Tibial artery (tissue), 4 donors: Measurements from ENCODE around the gene BANP.
"Not testable (repeated sequence)": the region's sequence is repeated elsewhere in the genome, so short reads cannot be mapped to it uniquely, and the experiment has no call there.

Experiments used
- DNase-seq, 2 donors: peaks; one replicate each; pipeline ENCODE4 v3.0.0-alpha.2; 2019
- H3K27ac ChIP-seq, 2 donors: fragments of 200-600 bp; sonication (generic) in 1 of 2; 1 replicate in 1 of 2; 2 replicates in 1 of 2; pipeline ENCODE4 v1.5.1; 2018 to 2019; ENCODE audit warnings: mild to moderate bottlenecking in 1 of 2
- H3K27me3 ChIP-seq, 2 donors: fragments of 200-600 bp; sonication (generic) in 1 of 2; one replicate each; pipeline versions ENCODE4 v1.5.1 to v1.6.0; 2016 to 2019
- H3K36me3 ChIP-seq, 3 donors: fragments of 200-600 bp; sonication (generic) in 2 of 3; one replicate each; pipeline ENCODE4 v1.5.1; 2016 to 2019; ENCODE audit warnings: mild to moderate bottlenecking in 2 of 3
- H3K4me1 ChIP-seq, 4 donors: fragments of 200-600 bp; sonication (generic) in 2 of 4; 1 replicate in 3 of 4; 2 replicates in 1 of 4; pipeline ENCODE4 v1.5.1; 2016 to 2019
- H3K4me3 ChIP-seq, 2 donors: fragments of 200-600 bp; sonication (generic) in 1 of 2; 1 replicate in 1 of 2; 2 replicates in 1 of 2; pipeline ENCODE4 v1.5.1; 2018 to 2019; ENCODE audit warnings: mild to moderate bottlenecking in 2 of 2
- H3K9me3 ChIP-seq, 3 donors: fragments of 200-600 bp; sonication (generic) in 1 of 3; one replicate each; pipeline ENCODE4 v1.5.1; 2016 to 2019
- intact Hi-C: fragments of 100-400 bp; cut with DNase I; formaldehyde crosslinking; loops from one replicate; pipeline ENCODE4 v1.15.0; 2023; ENCODE audit warnings: low total_unique reads
- TF ChIP-seq, protein P1 (sequence below), 2 experiments: fragments of 200-600 bp in 1 of 2; fragments of 450-650 bp in 1 of 2; IDR thresholded peaks; one replicate each; pipeline ENCODE4 v1.5.1; 2017 to 2019; ENCODE audit warnings: antibody characterized with exemption in 2 of 2, mild to moderate bottlenecking in 1 of 2, moderate library complexity in 1 of 2

BANP gene

DNA sequence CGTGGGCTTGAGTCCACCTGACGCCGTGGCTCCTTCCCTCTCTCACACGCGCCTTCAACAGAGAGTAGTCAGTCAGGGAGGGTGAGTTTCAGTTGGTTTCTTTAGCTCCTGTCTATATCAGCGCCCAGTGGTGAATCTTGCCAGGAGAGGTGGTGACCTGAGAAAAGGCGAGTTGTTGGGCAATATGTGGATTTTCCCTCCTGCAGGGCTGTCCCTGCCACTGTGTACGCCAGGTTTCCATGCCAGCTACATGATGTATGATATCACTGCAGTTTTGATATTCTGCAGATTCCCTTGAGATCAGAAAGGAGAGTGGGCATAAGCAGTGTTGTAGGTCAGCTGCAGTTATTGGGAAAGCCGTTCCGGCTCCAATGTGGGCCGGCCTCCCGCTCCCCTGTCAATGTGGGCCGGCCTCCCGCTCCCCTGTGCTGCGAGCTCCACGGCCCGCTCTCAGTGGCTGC is 31.4 kb downstream of the BANP start:
- Histone ChIP-seq H3K9me3 (no peaks in the 10 kb centered on the region), H3K4me1 (peaks cover 0 to 3% (median 0%) of the 10 kb centered on the region in 4 donors), H3K4me3 (no peak overlapping the region), H3K27me3 (no peaks in the 10 kb centered on the region), H3K27ac (no peak overlapping the region), H3K36me3 (peaks cover 10 to 56% (median 32%) of the 10 kb centered on the region in 3 donors)
- intact Hi-C loops, result no loop called here
- DNase-seq, result peak in 1 of 2 donors; percentile 41
- TF ChIP-seq, protein P1, sequence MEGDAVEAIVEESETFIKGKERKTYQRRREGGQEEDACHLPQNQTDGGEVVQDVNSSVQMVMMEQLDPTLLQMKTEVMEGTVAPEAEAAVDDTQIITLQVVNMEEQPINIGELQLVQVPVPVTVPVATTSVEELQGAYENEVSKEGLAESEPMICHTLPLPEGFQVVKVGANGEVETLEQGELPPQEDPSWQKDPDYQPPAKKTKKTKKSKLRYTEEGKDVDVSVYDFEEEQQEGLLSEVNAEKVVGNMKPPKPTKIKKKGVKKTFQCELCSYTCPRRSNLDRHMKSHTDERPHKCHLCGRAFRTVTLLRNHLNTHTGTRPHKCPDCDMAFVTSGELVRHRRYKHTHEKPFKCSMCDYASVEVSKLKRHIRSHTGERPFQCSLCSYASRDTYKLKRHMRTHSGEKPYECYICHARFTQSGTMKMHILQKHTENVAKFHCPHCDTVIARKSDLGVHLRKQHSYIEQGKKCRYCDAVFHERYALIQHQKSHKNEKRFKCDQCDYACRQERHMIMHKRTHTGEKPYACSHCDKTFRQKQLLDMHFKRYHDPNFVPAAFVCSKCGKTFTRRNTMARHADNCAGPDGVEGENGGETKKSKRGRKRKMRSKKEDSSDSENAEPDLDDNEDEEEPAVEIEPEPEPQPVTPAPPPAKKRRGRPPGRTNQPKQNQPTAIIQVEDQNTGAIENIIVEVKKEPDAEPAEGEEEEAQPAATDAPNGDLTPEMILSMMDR (IDR thresholded peaks at IDR 0.05), result no peak

DNA sequence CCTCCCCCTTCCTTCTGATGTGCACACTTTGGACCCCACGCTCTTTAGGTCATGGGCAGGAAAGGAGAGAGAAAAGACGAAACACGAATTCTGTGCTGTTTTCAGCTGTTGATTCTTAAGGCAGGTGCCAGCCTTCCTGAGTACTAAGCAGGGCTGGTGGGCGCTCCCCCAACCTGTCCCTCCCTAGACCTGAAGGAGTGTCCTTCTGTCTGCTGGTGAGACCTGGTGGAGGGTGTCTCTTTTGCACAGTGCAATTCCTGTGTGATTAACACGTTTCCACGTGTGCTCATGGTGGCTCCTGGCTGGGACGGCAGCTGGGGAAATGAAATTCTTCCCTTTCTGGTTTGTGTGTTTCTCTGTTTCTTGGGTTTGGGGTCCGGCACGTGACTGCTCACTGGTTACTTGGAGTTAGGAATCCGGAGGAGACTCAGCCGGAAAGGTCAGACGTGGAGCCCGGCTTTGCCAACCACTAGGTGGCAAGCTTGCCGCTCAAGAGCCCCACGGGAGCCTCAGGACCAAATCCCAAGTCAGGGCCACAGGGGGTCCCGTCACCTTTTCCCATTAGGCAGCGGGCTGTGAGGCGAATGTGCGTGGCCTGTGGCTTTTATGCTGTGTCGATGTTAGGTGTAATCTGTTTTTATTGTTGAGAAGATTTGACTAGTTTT is 32.0 kb downstream of the BANP start:
- peaks cover 10 to 53% (median 32%) of the 10 kb centered on the region in 3 donors for H3K36me3 ChIP-seq
- H3K27ac ChIP-seq, H3K4me1 ChIP-seq, H3K4me3 ChIP-seq, intact Hi-C loops, H3K27me3 ChIP-seq, H3K9me3 ChIP-seq: not testable (repeated sequence)
- peak in 1 of 2 donors; percentile 56 for DNase-seq
- TF ChIP-seq, protein P1 (IDR thresholded peaks at IDR 0.05), result peak in 1 of 2 experiments; percentile 17

DNA sequence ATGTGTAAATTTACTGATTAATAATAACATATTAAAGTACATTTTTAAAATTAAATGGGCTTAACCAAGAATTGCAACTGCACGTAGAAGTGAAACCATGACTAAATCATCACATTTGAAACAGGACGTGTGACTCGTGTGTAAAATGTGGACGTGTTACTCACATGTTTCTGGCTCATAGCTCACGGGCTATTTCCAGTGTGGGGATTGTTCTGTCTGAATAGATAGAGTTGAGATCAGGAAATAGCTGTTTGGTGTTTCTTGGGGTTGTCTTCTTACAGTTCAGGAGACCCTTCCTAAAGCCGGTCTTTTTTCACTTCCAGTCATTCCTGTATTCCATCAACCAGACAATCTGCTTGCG is 32.5 kb downstream of the BANP start:
- H3K27me3 ChIP-seq, intact Hi-C loops, H3K4me1 ChIP-seq, H3K9me3 ChIP-seq, H3K4me3 ChIP-seq, H3K27ac ChIP-seq: not testable (repeated sequence)
- peak in 1 of 2 donors; percentile 19 for DNase-seq
- H3K36me3 ChIP-seq, result peaks cover 10 to 53% (median 32%) of the 10 kb centered on the region in 3 donors

DNA sequence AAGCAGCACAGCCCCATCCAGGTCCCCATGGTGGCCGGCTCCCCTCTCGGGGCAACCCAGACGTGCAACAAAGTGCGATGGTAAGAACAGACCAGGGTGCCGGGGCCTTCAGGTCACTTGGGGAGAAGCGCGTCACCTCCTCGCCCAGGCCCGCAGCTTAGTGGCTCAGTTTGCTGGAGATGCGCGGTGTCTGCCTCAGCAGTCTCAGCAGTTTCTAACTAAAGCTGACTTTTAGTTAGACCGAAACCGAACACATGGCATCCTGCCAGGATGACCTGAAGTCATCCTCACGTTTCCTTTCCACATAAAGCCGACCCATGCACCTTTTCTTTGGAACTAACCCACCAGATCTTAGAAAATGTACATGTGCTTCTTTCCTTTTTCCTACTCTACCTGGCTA is 32.9 kb downstream of the BANP start:
- DNase-seq, result peak in 1 of 2 donors; percentile 45
- H3K9me3 ChIP-seq, H3K27ac ChIP-seq, H3K4me1 ChIP-seq, H3K4me3 ChIP-seq, intact Hi-C loops, H3K27me3 ChIP-seq: not testable (repeated sequence)
- peaks cover 10 to 53% (median 32%) of the 10 kb centered on the region in 3 donors for H3K36me3 ChIP-seq

DNA sequence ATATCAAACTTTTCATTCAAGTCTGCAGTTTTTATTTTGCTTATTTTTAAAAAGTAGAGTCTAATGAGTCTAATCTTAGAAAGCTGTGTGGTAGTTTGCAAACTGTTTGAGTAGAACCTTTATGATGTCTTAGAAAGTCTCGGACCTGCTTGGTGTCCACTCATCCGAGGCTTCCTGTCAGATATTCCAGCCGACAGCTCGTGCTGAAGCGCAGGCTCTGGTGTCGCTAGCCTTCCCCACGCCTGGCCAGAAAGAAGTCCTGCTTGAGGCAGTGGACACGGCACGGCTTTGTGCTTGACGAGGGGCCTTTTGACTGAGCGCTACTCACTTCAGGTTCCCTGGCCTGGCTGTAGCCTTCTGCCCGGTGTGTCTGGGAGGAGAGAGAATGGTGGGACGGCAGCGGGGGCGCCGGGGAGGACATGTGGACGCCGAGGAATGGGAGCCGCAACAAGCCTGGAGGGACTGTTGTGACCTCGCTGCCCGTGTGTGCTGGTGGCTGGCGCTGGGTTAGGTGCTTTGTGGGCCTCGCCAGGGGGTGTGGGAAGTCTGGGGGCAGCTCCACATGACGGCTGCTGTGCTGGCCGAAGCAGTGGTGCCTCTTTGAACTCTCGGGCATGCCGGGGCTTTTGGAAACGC is 33.5 kb downstream of the BANP start:
- no peak overlapping the region for H3K27ac ChIP-seq
- TF ChIP-seq, protein P1 (IDR thresholded peaks at IDR 0.05), result no peak
- no peaks in the 10 kb centered on the region for H3K27me3 ChIP-seq
- peak in 1 of 2 donors; percentile 55 for DNase-seq
- intact Hi-C loops, result no loop called here
- H3K4me1 ChIP-seq, result peaks cover 0 to 3% (median 0%) of the 10 kb centered on the region in 4 donors
- H3K4me3 ChIP-seq, result no peak overlapping the region
- no peaks in the 10 kb centered on the region for H3K9me3 ChIP-seq
- peaks cover 10 to 56% (median 32%) of the 10 kb centered on the region in 3 donors for H3K36me3 ChIP-seq

DNA sequence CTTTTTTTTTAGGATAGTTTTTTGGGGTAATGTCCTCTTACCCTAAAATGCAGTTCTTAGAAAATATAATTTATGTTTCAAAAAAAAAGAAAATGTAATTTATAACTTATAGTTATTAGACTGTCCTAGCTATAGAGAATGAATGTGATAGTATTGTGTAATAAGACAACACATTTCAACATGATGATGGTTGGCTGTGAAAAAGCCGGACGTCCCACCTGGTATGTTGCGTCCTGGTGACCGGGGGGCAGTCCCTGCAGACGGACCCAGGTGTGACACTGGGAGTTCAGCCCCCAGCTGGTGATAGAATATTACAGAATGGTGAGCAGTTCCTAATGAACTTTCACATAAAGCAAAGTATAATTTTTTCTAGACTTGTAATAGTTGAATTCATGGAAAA is 34.3 kb downstream of the BANP start:
- intact Hi-C loops, H3K9me3 ChIP-seq, H3K4me1 ChIP-seq, H3K27me3 ChIP-seq, H3K4me3 ChIP-seq, H3K27ac ChIP-seq: not testable (repeated sequence)
- peak in 1 of 2 donors; percentile 31 for DNase-seq
- H3K36me3 ChIP-seq, result peaks cover 10 to 58% (median 33%) of the 10 kb centered on the region in 3 donors

DNA sequence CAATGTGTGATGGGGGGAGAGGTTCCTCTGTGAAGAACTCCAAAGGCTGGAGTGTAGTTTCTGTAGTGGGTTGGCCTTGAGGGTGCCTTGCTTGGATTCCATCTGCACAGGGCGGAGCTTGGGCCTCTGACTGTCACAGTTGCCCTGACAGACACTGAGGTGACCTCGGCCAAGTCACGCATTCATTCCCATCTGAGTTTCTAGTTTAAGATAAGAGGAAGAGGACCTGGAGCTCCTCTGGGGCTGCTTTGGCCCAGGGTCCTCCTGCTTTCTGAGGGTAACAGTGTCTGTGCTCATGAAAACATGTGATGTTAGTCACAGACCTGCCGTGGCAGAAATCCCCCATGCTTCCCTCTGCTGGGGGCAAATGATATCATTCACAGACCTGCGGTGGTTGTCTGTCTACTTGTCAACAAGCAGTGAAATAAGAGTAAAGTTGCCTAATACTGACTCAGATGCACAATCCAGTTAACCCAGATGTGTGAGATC is 35.2 kb downstream of the BANP start:
- H3K4me3 ChIP-seq, H3K27me3 ChIP-seq, H3K4me1 ChIP-seq, intact Hi-C loops, H3K27ac ChIP-seq, H3K9me3 ChIP-seq: not testable (repeated sequence)
- H3K36me3 ChIP-seq, result peaks cover 13 to 56% (median 31%) of the 10 kb centered on the region in 3 donors
- peak in 1 of 2 donors; percentile 29 for DNase-seq

DNA sequence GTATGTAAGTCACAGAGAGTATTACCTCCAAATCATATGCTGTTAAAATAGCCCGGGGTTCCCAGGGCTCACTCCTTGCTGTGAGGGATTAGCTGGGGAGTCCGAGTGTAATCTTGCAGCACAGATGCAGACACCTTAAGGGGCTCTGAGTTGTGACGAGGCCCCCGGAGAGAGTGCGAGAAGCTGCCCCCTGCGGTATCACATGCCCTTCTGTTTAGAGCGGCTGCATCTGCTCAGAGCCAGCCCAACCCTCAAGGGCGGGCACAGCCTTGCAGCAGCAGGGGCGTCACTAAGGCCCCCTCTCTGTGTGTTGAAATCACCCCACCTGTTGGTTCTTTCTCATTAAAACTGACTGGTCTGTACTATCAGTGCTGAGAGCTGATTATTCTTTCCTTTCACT is 37.4 kb downstream of the BANP start:
- H3K36me3 ChIP-seq, result peaks cover 13 to 40% (median 20%) of the 10 kb centered on the region in 3 donors
- H3K27ac ChIP-seq, H3K9me3 ChIP-seq, H3K27me3 ChIP-seq, H3K4me3 ChIP-seq, H3K4me1 ChIP-seq, intact Hi-C loops: not testable (repeated sequence)
- DNase-seq, result peak in 1 of 2 donors; percentile 19

DNA sequence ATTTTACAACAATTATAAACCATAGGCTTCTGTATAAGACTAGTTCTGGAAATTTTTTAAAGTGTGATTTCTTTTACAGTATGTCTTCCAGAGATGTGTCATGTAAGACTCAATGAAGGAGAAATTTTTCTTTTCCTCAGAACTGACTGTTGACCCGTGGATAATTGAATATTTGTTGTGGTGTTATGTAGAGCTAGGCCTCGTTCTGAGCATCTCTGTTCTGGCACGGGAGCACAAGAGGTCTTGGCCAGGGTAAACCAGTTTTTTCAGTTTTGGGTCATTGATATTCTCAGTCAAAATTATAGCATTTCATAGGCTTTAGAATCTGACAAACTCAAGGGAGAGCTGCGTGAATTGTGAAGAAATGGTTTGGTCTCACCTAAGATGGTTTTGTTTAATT is 39.0 kb downstream of the BANP start:
- H3K4me1 ChIP-seq, H3K27me3 ChIP-seq, H3K27ac ChIP-seq, intact Hi-C loops, H3K9me3 ChIP-seq, H3K4me3 ChIP-seq: not testable (repeated sequence)
- peak in 1 of 2 donors; percentile 31 for DNase-seq
- peaks cover 5 to 34% (median 18%) of the 10 kb centered on the region in 3 donors for H3K36me3 ChIP-seq

DNA sequence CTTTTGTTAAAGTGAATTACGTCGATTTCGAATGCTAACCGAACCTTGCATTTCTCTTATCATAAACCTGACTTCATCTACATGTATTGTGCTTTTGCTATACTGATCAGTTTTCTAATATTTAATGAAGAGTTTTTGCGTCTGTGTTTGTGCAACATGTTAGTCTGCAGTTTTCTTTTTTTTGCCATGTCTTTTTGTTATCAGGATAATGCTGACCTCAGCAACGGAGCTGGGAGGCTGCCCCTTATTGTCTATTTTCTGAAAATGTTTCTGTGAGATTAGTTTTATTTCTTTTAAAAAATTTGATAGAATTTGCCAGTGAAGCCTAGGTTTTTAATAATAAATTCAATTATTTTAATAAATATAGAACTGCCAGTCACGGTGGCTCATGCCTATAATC is 40.9 kb downstream of the BANP start:
- H3K4me3 ChIP-seq, H3K27me3 ChIP-seq, H3K9me3 ChIP-seq, H3K4me1 ChIP-seq, DNase-seq, H3K27ac ChIP-seq, intact Hi-C loops: not testable (repeated sequence)
- H3K36me3 ChIP-seq, result peaks cover 4 to 29% (median 12%) of the 10 kb centered on the region in 3 donors
